GM12878 (cell line): ENCODE results near the gene COPZ2. TPM values are rescaled to one million over a fixed set of nuclear protein-coding genes. Genes with fewer than 3 reads are reported as not detected.

Source experiments
- ATF3 ChIP-seq: IDR thresholded peaks from 2 replicates; pipeline ENCODE4 v1.6.1; 2011; ENCODE audit warnings: low read depth, mild to moderate bottlenecking, low read length, moderate library complexity, borderline replicate concordance; ENCODE audit errors: extremely low read depth
- ATF7 ChIP-seq: fragments of 450-650 bp; IDR thresholded peaks from 2 replicates; pipeline ENCODE4 v1.6.1; 2016; ENCODE audit warnings: low read depth, mild to moderate bottlenecking
- CEBPZ ChIP-seq: fragments of 150-350 bp; IDR thresholded peaks from 2 replicates; pipeline ENCODE4 v1.6.1; 2016; ENCODE audit warnings: low read depth, low read length
- CHD4 ChIP-seq: fragments of 200-600 bp; sonication (generic); IDR thresholded peaks from 2 replicates; pipeline ENCODE4 v1.6.1; 2016; ENCODE audit warnings: mild to moderate bottlenecking
- EGR1 ChIP-seq, 2 experiments: IDR thresholded peaks; 1 replicate in 1 of 2; 2 replicates in 1 of 2; pipeline ENCODE4 v1.6.1; 2011 to 2012; ENCODE audit warnings: low read depth in 2 of 2, low read length in 2 of 2, borderline replicate concordance in 1 of 2, mild to moderate bottlenecking in 1 of 2, moderate library complexity in 1 of 2
- GABPA ChIP-seq: IDR thresholded peaks from 2 replicates; pipeline ENCODE4 v1.6.1; 2014; ENCODE audit warnings: antibody characterized with exemption, low read depth, mild to moderate bottlenecking, inconsistent platforms
- HDAC6 ChIP-seq: fragments of 200-600 bp; sonication (generic); IDR thresholded peaks from one replicate; pipeline ENCODE4 v1.8.0; 2017; ENCODE audit warnings: antibody characterized with exemption; ENCODE audit not compliant: unreplicated experiment
- HDGF ChIP-seq: fragments of 450-650 bp; IDR thresholded peaks from 2 replicates; pipeline ENCODE4 v1.6.1; 2016; ENCODE audit warnings: antibody characterized with exemption
- JUND ChIP-seq: IDR thresholded peaks from 2 replicates; pipeline ENCODE4 v1.6.1; 2012; ENCODE audit warnings: low read depth, mild to moderate bottlenecking, low read length, improper control_type of control experiment, moderate library complexity
- MTA2 ChIP-seq: fragments of 450-650 bp; IDR thresholded peaks from 2 replicates; pipeline ENCODE4 v1.6.1; 2016; ENCODE audit warnings: low read depth, mild to moderate bottlenecking, moderate library complexity
- PKNOX1 ChIP-seq: fragments of 450-650 bp; IDR thresholded peaks from 2 replicates; pipeline ENCODE4 v1.6.1; 2016; ENCODE audit warnings: mild to moderate bottlenecking
- PML ChIP-seq: IDR thresholded peaks from 2 replicates; pipeline ENCODE4 v1.6.1; 2012; ENCODE audit warnings: low read length, inconsistent platforms
- POLR2AphosphoS2 ChIP-seq: IDR thresholded peaks from 2 replicates; pipeline ENCODE4 v1.6.1; 2011; ENCODE audit warnings: low read depth, mild to moderate bottlenecking, low read length, improper control_type of control experiment, moderate library complexity
- RELB ChIP-seq: fragments of 450-650 bp; IDR thresholded peaks from 2 replicates; pipeline ENCODE4 v1.6.1; 2017; ENCODE audit warnings: low read depth, mild to moderate bottlenecking, moderate library complexity
- SREBF1 ChIP-seq: IDR thresholded peaks from 2 replicates; pipeline ENCODE4 v1.6.1; 2012; ENCODE audit warnings: mild to moderate bottlenecking, low read length
- STAT1 ChIP-seq: fragments of 450-650 bp; conservative IDR thresholded peaks from 2 replicates; pipeline ENCODE4 v1.6.1; 2014; ENCODE audit warnings: antibody characterized with exemption, mild to moderate bottlenecking
- ZBTB4 ChIP-seq: fragments of 450-650 bp; formaldehyde crosslinking; IDR thresholded peaks from 2 replicates; pipeline ENCODE4 v1.4.0; 2022; ENCODE audit warnings: mild to moderate bottlenecking, moderate library complexity
- polyA plus RNA-seq, 11 experiments: library from polyadenylated mRNA; depleted of rRNA in 4 of 11; unstranded in 6 of 11; stranded (reverse) in 5 of 11; fragments of >200 nt; fragmentation: Nextera tagmentation in 4 of 11; fragmentation: Illumina TruSeq in 1 of 11; extraction: Ambion mirVana in 4 of 11; extraction: Trizol in 1 of 11; gene quantifications; 1 replicate in 1 of 11; 2 replicates in 10 of 11; pipeline versions ENCODE4 v1.2.1 to v1.2.3, GENCODE V29; 2011 to 2016; ENCODE audit warnings: inconsistent platforms in 2 of 11, missing spikeins in 2 of 11, low read depth in 1 of 11
- total RNA-seq, 4 experiments: library from RNA; depleted of rRNA in 3 of 4; stranded (reverse); fragments of >200 nt in 3 of 4; fragmentation: Illumina TruSeq in 1 of 4; extraction: Trizol in 1 of 4; gene quantifications; 2 replicates each; pipeline versions ENCODE4 v1.2.1 to v1.2.3, GENCODE V29; 2013 to 2021

The COPZ2 gene
- total and polyA plus RNA-seq, 10 of the 15 experiments (the other 5 are each of a cell fraction or from before 2014, with no cell fraction given): 0.20 to 4.3 (median 2.6) TPM

- TF ChIP-seq CEBPZ (peak; percentile 94), HDGF (peak; percentile 72; the same call in 1 of the 2 replicates), RELB (peak; percentile 70), POLR2AphosphoS2 (peak; percentile 81; the same call in 1 of the 2 replicates), CHD4 (no peak), EGR1 (IDR thresholded peaks at IDR 0.05; ENCODE audit: borderline replicate concordance in 1 of 2, low read depth in 2 of 2, low read length in 2 of 2) (no peak), MTA2 (peak; percentile 64), STAT1 (0 out of 2 replicates have a peak, but pooled peaks have one; percentile 79), ZBTB4 (no peak), PKNOX1 (peak; percentile 100), ATF7 (peak; percentile 56), SREBF1 (no peak), GABPA (peak; percentile 88), JUND (no peak), ATF3 (no peak), PML (peak; percentile 95), HDAC6 (no peak)
Measured at GRCh38 chr17:48047741-48048383, 10.3 kb upstream of the COPZ2 start, which contains the start of gene NFE2L1 (continued).
